Epithelial cell of umbilical artery (primary cell): Measurements from ENCODE around the gene SLC44A5. TPM values are rescaled to one million over a fixed set of nuclear protein-coding genes. Genes with fewer than 3 reads are reported as not detected.

Experiments
- total RNA-seq: library from RNA; depleted of rRNA; stranded (reverse); fragments of >200 nt; gene quantifications from 2 replicates; pipeline ENCODE4 v1.2.3, GENCODE V29; 2014

Gene SLC44A5
- total RNA-seq: 2.9 and 12.0 TPM in 2 replicates

DNA sequence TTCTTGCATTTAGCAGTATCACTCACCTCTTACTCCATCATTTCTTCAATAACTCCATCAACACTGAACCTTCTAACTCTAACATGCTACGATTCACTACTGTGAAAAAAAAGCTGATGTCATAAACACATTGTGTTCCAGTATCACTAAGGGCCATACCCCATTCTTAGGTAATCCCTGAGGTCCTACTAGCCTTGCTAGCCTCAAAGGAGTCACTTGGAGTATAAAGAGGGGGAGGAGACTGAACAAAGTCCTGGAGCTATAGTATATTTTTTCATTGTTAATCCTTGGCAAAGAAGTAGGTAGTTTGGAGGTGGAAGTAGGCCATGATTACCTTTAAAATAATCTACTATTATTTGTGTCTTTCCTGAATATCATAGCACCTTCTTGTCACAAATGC lies at the start of gene SLC44A5:
SLC44A5 (minus strand) TSS at position 101 of the 400 bp plus-strand sequence. CDS start 69,667 bp downstream, outside the sequence.

Other genes starting within 250 kb of the SLC44A5 start
- gene ACADM, start 113.6 kb upstream of the SLC44A5 start, total RNA-seq: 29.6 and 47.6 TPM in 2 replicates
- 140 and 158 TPM in 2 replicates for gene RABGGTB, start 175.1 kb upstream of the SLC44A5 start, total RNA-seq
- gene MSH4, start 185.8 kb upstream of the SLC44A5 start, total RNA-seq: under 0.01 and 0.46 TPM in 2 replicates